Measurements from ENCODE around the gene KCNJ6.

DNA sequence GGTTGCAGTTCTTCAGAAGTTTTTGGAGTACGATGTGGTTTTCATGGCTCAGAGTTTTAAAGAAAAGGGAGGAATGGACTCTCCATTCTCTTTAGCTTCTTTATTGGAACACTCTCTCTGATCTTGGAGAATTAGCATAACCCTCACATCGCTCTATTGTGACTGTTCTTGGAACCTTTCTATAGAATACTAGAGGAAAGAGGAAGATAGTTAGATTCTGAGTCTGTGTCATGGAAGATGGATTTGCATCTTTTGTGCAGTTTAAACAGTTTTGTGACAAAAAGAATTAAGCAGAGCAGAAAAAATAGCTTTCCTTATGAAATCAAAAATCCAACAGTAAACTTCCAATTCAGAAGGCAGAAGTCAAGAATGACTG lies 61.0 kb downstream of the KCNJ6 start:
- TF ChIP-seq, protein P1, sequence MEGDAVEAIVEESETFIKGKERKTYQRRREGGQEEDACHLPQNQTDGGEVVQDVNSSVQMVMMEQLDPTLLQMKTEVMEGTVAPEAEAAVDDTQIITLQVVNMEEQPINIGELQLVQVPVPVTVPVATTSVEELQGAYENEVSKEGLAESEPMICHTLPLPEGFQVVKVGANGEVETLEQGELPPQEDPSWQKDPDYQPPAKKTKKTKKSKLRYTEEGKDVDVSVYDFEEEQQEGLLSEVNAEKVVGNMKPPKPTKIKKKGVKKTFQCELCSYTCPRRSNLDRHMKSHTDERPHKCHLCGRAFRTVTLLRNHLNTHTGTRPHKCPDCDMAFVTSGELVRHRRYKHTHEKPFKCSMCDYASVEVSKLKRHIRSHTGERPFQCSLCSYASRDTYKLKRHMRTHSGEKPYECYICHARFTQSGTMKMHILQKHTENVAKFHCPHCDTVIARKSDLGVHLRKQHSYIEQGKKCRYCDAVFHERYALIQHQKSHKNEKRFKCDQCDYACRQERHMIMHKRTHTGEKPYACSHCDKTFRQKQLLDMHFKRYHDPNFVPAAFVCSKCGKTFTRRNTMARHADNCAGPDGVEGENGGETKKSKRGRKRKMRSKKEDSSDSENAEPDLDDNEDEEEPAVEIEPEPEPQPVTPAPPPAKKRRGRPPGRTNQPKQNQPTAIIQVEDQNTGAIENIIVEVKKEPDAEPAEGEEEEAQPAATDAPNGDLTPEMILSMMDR (IDR thresholded peaks at IDR 0.05): no peak
- TF ChIP-seq ELF1 (IDR thresholded peaks at IDR 0.05) (no peak), REST (IDR thresholded peaks at IDR 0.05; ENCODE audit: low read depth, low read length) (no peak), POLR2AphosphoS5 (IDR thresholded peaks at IDR 0.05; ENCODE audit: low read depth, low read length) (no peak), GABPA (IDR thresholded peaks at IDR 0.05; ENCODE audit: low read depth) (no peak), EP300 (IDR thresholded peaks at IDR 0.05; ENCODE audit: borderline replicate concordance in 1 of 2, low read depth in 1 of 2, low read length in 1 of 2) (no peak), RAD21 (IDR thresholded peaks at IDR 0.05; ENCODE audit: low read length) (no peak), NFIC (IDR thresholded peaks at IDR 0.05; ENCODE audit: borderline replicate concordance) (no peak), MXI1 (IDR thresholded peaks at IDR 0.05; ENCODE audit: low read depth, low read length) (no peak), RXRA (IDR thresholded peaks at IDR 0.05; ENCODE audit: borderline replicate concordance, low read depth) (no peak), RCOR1 (IDR thresholded peaks at IDR 0.05; ENCODE audit: low read length) (no peak), TAF1 (IDR thresholded peaks at IDR 0.05; ENCODE audit: borderline replicate concordance, low read depth, low read length) (no peak)
- TF ChIP-seq, protein P2, sequence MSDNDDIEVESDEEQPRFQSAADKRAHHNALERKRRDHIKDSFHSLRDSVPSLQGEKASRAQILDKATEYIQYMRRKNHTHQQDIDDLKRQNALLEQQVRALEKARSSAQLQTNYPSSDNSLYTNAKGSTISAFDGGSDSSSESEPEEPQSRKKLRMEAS (IDR thresholded peaks at IDR 0.05; ENCODE audit: low read depth): no peak
